Inflammatory macrophage treated with lipopolysaccharide for 1 hour (primary cell): ENCODE measurements around the gene LRFN3.
A peak's percentile ranks its signal among the peaks of the same experiment; 100 is the strongest.
"Not testable (repeated sequence)": the region's sequence is repeated elsewhere in the genome, so short reads cannot be mapped to it uniquely, and the experiment has no call there.

ENCODE experiments used
- DNase-seq, 2 donors: peaks; one replicate each; pipeline ENCODE4 v3.0.0-alpha.2; 2020 to 2022

Gene LRFN3

DNA sequence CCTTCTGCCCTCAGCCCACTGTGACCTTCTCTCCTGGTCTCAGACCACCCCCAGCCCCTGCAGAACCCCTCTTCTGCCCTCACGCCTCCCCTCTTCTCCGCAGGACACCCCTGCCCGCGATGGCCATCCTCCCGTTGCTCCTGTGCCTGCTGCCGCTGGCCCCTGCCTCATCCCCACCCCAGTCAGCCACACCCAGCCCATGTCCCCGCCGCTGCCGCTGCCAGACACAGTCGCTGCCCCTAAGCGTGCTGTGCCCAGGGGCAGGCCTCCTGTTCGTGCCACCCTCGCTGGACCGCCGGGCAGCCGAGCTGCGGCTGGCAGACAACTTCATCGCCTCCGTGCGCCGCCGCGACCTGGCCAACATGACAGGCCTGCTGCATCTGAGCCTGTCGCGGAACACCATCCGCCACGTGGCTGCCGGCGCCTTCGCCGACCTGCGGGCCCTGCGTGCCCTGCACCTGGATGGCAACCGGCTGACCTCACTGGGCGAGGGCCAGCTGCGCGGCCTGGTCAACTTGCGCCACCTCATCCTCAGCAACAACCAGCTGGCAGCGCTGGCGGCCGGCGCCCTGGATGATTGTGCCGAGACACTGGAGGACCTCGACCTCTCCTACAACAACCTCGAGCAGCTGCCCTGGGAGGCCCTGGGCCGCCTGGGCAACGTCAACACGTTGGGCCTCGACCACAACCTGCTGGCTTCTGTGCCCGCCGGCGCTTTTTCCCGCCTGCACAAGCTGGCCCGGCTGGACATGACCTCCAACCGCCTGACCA, 3.3 kb downstream of the LRFN3 start:
- DNase-seq, result no peak

- no peak for DNase-seq
Measured at GRCh38 chr19:35940078-35940775, 4.1 kb downstream of the LRFN3 start.

DNA sequence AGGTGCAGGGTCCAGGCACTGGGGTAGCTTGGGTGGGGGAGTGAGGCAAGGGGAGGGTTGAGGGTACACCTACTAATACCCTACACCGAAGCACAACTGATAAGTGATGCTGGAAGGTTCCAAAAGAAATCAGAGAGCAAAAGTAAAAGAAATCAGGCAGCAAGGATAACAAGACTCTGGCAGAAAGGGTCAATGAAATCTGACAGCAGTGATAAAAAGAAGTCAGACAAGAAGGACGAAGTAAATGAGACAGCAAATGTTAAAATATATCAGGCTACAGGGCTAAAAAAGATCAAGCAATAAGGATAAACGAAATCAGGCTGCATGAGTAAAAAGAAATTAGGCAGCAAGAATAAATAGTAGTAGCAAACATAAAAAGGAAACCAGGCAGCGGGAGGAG, 4.7 kb downstream of the LRFN3 start:
- DNase-seq, result no peak

- no peak for DNase-seq
Measured at GRCh38 chr19:35942235-35942634, 6.1 kb downstream of the LRFN3 start.

GRCh38 chr19:35943321-35944301, 7.4 kb downstream of the LRFN3 start:
- no peak for DNase-seq

DNA sequence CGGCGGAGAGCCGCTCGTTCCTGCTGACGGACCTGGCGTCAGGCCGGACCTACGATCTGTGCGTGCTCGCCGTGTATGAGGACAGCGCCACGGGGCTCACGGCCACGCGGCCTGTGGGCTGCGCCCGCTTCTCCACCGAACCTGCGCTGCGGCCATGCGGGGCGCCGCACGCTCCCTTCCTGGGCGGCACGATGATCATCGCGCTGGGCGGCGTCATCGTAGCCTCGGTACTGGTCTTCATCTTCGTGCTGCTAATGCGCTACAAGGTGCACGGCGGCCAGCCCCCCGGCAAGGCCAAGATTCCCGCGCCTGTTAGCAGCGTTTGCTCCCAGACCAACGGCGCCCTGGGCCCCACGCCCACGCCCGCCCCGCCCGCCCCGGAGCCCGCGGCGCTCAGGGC, 8.4 kb downstream of the LRFN3 start:
- no peak for DNase-seq

- no peak for DNase-seq
Measured at GRCh38 chr19:35945121-35945790, 9.1 kb downstream of the LRFN3 start.

- no peak for DNase-seq
Measured at GRCh38 chr19:35946203-35946602, 10.0 kb downstream of the LRFN3 start.

- no peak for DNase-seq
Measured at GRCh38 chr19:35949131-35949530, 13.0 kb downstream of the LRFN3 start.

DNA sequence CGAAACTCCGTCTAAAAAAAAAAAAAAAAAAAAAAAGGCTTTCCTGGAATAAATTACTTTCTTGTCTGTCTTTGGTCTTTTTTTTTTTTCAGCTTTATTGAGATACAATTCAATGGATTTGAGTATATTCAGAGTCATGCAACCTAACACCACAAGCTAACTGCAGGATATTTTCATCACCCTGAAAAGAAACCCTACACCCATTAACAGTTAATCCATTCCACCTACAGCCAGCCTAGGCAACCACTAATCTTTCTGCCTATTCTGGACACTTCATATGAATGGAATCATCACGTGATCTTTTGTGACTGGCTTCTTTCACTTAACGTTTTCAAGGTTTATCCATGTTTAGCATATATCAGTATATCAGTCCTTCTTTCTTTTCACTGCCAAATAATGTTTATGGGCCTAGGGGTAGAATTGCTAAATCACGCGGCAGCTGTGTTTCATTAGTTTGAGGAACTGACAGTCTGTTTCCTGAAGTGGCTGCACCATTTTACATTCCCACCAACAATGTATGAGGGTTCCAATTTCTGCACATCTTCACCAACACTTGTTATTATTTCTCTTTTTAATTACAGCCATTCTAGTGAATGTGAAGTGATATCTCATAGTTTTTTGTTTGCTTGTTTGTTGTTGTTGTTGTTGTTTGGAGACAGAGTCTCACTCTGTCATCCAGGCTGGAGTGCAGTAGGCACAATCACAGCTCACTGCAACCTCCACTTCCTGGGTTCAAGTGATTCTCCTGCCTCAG, 19.9 kb downstream of the LRFN3 start:
- DNase-seq, result peak in 1 of 2 donors; percentile 8

- not testable (repeated sequence) for DNase-seq
Measured at GRCh38 chr19:35957411-35957810, 21.2 kb downstream of the LRFN3 start.

GRCh38 chr19:35958660-35959039, 22.5 kb downstream of the LRFN3 start:
- no peak for DNase-seq

DNA sequence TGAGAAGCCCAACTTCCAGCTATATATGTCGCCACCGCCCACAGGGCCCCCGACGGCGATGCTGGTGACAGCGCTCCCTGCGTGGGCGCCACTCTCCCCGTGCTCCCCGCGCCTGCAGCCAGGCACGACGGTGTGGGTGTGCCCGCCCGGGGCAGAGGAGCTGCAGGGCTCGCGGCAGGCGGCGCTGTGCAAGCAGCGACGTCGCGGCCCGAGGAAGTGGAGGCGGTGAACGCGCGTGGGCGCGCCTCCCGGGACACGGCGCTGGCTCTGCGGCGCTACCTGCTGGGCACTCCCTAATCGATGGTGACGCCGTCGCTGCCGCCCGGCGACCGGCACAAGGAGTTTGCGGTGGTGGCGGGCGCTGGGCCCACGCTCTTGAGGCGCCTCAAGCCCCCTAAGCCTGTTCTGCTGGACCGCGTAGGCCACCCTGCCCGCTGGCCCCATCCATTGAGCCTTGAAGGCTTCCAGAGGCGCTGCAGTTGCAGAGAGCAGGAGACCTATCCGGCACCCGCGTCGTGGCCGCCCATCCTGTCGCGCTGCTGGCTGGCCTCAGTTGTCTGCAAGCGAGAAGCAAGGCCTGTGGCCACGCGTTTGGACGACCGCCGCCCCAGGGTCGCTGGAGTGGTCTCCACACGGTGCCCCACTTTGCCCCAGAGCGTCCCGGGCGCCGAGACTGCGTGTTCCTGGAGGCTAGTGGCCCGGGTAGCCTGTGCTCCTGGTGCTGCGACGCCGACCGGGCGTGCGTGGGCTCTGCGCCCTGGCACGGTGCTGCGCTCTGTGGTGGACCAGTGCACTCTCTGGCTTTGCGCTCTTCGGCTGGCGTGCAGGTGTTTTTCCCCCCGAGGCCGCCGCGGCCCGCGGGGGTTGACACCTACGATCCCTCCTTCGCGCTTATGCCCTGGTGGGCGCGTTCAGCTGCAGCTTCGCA, 23.1 kb downstream of the LRFN3 start:
- peak; percentile 72 to 84 for DNase-seq

DNA sequence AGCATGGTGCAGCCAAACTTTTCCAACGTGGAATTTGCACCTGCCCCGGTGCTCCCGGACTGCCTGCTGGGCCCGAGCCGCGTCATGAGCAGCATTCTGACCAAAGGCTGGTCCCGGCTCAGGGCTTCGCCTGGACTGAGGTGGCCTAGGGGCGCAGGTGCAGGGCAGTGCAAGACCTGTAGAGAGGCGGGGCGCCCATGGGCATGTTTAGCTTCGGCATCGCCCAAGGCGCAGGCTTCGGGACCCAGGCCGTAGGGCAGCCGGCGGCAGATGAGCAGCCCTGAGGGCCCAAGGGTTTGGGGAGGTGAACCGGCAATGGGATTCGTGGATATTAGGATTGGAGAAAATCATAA, 23.8 kb downstream of the LRFN3 start:
- no peak for DNase-seq

DNA sequence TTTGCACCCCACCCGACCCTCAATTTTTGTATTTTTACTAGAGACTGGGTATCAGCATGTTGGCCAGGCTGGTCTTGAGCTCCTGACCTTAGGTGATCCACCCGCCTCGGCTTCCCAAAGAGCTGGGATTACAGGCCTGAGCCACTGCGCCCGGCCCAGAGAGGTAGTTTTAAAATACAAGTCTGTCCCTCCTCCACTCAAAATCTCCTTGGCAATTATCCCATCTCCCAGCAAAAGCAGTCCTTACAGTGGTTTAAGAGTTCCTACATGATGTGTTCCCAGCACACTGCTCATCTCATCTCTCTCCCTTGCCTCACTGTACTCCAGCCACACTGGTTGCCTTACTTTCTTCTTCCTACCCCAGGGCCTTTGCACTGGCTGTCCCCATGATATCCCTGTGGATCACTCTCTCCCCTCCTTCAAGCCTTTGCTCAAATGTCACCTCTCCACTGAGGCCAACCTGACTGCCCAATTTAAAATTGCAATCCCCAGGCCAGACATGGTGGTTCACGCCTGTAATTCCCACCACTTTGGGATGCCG, 24.3 kb downstream of the LRFN3 start:
- DNase-seq, result no peak

DNA sequence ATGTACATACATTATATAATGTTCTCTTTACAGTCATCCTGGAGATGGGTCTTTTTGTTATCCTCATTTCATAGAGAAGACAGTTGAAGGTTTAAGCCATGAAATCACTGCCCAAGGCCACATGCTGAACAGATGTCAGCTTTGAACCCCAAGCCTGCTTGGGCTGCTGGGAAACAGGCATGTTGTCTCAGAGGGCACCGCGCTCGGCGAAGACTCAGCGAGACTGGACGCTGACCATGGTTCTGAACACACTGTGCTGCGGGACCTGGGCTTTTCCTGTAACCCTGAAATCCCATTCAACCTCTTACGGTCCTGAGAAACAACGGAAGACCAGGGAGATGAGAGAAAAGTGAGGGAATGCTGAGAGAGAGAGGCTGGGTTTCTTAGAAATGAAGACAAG, 27.3 kb downstream of the LRFN3 start:
- DNase-seq, result peak in 1 of 2 donors; percentile 65

DNA sequence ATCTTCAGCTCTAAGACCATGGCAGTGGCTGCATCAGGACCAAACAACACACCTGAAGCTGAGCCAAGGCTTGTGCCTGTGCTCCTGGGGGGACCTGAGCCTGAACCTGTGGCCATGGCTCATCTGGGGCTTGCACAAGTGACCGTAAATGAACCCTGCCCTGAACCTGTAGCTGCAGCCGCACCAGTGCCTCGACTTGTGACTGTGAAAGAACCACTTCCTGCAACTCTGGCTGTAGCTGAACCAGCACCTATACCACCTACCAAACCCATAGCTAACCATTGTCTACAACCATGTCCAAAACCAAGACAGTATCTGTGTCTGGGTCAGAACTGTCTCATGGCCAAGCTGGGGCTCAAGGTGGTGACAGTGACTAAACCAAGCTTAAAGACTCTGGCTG, 30.6 kb downstream of the LRFN3 start:
- no peak for DNase-seq

DNA sequence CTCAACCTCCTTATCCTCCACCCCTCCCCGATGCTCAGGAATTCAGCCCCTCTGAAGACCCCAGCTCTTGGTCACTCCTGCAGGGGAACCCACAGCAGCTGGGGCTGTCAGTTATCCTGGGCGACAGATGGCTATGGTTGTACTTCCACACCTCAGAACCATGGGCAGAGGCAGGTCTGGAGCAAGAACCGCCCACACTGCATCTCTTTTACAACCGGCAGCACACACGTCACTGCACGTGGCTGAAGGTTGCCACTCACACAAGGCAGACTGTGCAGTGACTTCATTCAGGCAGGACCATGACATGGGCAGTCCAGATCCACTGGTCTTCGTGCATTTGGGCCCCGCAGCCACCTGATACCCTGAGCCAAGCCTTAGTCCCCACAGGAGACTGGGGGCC, 37.3 kb downstream of the LRFN3 start:
- peak in 1 of 2 donors; percentile 60 for DNase-seq

DNA sequence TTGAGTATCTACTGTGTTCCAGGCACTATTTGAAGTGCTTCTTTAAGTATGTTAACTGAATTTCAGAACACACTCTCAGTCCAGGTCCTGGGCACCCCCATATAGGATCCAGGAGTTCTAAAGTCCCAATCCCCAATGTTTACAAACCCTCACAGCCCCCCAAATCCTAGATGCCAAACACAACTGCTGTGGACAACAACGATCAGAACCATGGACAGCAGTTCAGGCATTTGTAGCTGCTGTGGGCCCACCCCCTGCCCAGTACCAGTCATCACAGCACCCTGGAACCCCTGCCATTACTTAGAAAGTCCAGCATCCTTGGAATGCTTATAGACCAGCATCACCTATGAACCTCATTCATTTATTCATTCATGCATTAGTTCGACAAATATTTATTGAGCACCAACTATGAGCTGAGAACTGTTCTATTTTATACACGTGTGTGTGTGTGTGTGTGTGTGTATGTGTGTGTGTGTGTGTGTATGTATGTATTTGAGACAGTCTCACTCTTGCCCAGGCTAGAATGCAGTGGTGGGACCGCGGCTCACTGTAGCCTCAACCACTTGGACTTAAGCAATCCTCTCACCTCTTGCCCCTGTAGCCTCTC, 39.5 kb downstream of the LRFN3 start:
- no peak for DNase-seq
